NCI-H526 (cell line): Measurements from ENCODE around the gene B3GAT1.
"Not testable (repeated sequence)": the region's sequence is repeated elsewhere in the genome, so short reads cannot be mapped to it uniquely, and the experiment has no call there.

Source experiments
- DNase-seq, 2 experiments: peaks; one replicate each; lab custom pipeline; 2025; lab: John Stamatoyannopoulos, UW

The B3GAT1 gene, protein sequence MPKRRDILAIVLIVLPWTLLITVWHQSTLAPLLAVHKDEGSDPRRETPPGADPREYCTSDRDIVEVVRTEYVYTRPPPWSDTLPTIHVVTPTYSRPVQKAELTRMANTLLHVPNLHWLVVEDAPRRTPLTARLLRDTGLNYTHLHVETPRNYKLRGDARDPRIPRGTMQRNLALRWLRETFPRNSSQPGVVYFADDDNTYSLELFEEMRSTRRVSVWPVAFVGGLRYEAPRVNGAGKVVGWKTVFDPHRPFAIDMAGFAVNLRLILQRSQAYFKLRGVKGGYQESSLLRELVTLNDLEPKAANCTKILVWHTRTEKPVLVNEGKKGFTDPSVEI

DNA sequence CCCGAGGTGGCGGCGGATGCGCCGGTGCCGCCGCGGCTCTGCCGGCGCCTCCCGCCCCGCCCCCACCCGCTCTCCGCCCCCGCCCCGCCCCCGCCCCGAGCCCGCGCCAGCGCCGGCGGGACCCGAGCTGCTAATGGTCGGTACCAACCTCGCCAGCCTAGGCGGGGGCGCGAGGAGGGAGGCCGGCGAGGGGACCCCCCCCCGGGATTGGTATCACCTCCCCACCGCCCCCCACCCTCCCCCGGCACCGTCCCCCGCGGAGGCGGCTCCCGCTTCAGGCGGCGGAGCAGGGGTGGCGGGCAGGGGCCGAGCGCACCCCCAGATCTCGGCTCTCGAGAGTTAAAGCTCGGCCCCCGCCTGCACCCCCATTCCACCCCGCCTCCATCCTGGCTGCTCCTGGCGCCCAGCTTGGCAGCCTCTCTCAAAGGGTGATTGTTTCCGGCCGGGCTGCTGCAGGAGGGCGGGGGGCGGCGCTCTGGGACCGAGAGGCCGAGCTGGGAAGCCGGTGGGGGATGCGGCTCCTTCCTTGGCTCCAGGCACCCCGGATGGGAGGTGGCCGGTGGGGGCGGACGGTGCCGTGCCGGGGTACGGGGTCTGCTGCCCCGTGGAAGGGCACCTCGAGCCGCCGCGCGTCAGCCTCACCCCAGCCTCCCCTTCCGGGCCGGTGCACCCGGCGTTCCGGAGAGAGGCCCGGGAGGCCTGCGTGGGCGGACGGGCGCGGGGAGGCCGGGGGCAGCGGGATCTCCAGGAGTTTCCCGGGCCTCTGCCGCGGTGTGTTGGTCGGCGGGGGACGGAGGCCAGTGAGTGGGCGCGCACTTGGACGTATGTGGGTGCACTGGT, at the start of gene B3GAT1:
TSS of gene B3GAT1 (minus strand) at position 40 of the 840 bp plus-strand sequence. CDS start 24,583 bp downstream, outside the sequence.
- peak; percentile 39 to 91 for DNase-seq

DNA sequence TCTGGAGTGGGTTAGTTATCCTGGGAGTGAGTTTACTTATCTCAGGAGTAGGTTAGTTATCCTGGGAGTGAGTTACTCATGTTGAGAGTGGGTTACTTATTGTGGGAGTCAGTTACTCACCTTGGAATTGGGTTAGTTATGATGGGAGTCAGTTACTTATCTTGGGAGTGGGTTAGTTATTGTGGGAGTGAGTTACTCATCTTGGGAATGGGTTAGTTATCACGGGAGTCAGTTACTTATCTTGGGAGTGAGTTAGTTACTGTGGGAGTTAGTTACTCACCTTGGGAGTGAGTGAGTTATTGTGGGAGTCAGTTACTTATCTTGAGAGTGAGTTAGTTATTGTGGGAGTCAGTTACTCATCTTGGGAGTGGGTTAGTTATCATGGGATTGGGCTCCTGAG, 49.6 kb upstream of the B3GAT1 start:
- no peak for DNase-seq

DNA sequence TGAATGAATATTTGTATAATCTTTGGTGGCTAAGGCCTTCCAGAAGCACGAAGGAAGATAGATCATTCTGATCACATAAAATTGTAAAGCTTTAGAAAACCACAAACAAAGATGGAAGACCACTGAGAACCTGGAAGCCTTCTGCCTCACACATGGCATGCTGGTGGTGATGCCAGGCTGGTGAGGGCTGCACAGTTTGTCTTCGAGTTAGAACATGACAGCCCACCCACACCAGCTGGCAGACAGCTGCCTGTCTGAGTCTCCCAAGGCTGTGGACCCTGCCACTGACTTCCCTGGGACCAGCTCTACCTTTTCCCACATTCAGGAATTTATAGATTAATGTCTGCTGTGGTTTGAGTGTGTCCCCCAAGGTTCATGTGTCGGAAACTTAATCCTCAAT, 48.8 kb upstream of the B3GAT1 start:
- no peak for DNase-seq

DNA sequence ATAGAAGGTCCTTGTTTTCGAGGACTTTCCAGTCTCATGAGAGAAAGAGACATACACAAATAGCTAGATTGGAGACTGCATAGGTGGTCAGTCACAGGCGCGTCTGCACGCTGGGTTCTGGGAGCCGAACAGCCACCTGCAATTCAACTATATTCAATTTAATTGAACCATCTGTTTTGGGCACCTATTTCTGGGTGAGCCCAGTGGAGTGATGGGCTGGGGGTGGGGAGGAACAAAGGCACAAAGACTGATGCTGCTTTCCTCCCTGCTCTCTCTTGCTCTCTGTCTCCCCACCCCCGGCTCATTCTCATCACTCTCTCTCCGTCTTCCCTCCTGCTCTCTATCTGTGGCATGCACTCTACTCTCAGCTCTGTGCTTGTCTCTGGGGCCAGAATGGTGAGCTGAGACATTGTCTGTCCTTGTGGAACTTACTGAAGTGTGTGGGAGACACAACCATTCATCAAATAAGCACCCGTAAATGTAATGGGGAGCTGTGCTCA, 48.1 kb upstream of the B3GAT1 start:
- no peak for DNase-seq

DNA sequence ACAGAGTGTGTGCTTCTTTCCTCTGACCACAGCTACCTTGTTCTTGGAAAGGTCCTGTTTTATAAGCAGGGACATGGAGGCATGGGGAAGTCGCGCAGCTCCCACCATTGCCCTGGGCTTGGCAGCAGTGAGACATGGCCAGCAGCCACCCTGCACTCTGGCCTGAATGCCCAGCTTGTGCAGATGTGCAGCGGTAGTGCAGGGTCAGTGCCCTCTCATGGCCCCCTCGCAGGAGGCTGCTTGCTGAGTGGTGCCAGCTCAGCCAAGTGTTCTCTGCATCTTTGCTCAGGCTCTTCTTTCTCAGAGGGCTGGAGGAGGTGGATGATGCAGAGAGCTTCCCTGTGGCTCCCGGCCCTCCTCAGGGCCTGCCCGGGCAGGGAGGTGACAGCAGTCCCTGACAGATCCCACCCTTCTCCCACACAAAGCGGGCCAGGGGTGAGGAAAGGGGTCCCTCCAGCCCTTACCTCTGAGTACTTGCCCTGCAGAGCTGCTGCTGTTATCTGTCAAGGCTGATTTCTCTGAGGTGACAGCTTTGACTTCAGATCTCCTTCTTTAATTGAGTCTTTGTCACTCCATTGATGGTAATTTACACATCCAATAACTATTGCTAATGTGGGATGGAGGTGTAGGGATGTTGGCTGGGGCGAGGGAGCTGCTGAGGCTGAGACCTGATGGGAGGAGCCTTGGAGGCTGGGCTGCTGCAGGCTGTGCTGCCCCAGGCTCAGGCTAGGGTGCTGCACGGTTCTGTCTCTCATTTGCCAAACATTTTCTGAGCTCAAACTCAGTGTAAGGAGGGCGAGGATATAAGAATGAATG, 47.4 kb upstream of the B3GAT1 start:
- DNase-seq: no peak

DNA sequence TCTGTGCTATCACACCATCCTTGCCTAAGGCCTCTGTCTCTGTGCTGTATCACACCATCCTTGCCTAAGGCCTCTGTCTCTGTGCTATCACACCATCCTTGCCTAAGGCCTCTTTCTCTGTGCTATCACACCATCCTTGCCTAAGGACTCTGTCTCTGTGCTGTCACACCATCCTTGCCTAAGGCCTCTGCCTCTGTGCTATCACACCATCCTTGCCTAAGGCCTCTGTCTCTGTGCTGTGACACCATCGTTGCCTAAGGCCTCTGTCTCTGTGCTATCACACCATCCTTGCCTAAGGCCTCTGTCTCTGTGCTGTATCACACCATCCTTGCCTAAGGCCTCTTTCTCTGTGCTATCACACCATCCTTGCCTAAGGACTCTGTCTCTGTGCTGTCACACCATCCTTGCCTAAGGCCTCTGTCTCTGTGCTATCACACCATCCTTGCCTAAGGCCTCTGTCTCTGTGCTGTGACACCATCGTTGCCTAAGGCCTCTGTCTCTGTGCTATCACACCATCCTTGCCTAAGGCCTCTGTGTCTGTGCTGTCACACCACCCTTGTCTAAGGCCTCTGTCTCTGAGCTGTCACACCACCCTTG, 45.5 kb upstream of the B3GAT1 start:
- DNase-seq: not testable (repeated sequence)

DNA sequence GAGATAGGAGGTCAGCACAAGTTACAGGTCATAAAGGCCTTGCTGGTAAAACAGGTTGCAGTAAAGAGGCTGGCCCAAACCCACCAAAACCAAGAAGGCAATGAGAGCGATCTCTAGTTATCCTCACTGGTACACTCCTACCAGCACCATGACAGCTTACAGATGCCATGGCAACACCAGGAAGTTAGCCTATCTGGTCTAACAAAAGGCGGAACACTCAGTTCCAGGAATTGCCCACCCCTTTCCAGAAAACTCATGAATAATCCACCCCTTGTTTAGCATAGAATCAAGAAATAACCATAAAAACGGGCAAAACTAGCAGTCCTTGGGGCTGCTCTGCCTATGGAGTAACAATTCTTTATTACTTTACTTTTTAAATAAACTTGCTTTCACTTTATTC, 43.5 kb upstream of the B3GAT1 start:
- DNase-seq: no peak

DNA sequence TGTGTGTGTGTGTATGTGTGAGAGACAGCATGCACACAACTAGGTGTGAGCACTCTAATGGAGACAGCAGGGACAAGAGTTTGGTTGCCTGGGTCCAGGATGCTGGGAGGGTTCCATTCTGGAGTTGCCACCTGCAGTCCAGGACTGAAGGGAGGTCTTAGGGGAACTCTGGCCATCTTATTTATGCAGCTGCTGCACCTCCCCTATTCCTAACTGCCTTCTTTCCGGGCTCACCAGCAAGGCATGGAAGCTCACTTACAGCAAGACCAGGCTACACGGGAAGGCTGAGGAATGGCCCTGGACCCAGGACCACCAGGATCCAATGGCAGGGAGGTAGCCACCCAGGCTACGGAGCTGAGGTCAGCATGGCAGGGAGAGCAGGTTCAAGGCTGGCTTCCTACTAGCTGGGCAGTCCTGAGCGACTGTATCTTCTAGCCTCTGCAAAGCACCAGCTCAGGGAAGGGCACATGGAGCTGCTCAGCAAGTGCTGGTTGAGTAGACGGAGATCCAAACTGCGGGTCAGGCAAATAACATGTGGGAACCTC, 42.2 kb upstream of the B3GAT1 start:
- DNase-seq: no peak

- DNase-seq: no peak
Measured at GRCh38 chr11:134453441-134453840, 41.4 kb upstream of the B3GAT1 start.

- DNase-seq: no peak
Measured at GRCh38 chr11:134452838-134453155, 40.8 kb upstream of the B3GAT1 start.

DNA sequence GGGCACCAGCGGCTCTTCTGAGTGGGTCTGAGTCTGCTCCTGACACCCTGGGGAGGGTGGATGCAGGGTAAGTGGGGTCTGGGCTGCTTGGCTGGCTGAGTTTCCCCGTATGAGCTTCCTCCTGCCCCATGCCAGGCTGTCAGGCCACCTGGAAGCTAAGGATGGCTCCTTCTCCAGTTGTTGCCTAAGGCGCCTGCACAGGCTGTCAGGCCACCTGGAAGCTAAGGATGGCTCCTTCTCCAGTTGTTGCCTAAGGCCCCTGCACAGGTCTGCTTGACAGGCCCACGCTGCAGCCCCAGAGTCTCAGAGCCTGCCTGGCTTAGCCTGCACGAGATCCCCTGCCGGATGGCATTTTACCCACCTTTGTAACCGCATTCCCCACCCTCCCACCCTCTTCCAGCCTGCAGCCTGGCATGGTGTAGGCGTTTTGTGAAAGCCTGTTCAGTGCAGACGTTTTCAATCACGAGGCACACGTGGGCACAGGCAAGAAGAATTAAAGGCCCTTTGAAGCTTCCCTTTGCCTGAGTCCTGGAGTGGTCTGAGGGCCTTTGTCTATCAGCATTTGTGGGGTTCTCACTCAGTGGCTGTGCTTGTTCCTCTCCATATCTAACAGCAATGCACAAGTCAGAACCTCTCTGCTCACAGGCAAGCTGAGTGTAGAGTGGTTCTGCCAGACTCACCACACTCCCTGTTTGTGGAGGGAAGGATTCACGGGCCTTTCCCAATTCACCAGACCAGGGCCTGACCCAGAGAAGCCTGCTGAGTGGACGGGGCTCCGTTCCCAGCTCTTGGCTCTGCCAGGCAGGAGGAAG, 40.2 kb upstream of the B3GAT1 start:
- no peak for DNase-seq

- no peak for DNase-seq
Measured at GRCh38 chr11:134450186-134450585, 38.1 kb upstream of the B3GAT1 start.

- peak; percentile 54 to 85 for DNase-seq
Measured at GRCh38 chr11:134449713-134450112, 37.7 kb upstream of the B3GAT1 start.

DNA sequence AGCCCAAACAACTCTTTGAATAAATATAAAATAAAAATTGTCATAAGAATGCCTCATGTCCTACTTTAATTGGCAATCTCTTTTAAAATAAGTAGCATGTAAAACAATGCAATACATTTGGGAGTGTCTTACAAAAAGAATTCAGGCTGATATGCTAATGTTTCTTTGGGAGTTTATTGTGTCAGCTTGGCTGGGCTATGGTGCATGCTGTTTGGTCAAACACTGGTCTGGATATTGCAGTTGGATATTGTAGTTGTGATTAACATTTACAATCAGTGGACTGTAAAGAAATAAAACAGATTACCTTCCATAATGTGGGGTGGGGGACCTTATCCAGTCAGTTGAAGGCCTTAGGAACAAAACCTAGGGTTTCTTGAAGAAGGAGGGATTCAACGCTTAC, 37.0 kb upstream of the B3GAT1 start:
- no peak for DNase-seq

- no peak for DNase-seq
Measured at GRCh38 chr11:134447696-134448095, 35.7 kb upstream of the B3GAT1 start.

- DNase-seq: no peak
Measured at GRCh38 chr11:134445601-134446325, 33.7 kb upstream of the B3GAT1 start.

DNA sequence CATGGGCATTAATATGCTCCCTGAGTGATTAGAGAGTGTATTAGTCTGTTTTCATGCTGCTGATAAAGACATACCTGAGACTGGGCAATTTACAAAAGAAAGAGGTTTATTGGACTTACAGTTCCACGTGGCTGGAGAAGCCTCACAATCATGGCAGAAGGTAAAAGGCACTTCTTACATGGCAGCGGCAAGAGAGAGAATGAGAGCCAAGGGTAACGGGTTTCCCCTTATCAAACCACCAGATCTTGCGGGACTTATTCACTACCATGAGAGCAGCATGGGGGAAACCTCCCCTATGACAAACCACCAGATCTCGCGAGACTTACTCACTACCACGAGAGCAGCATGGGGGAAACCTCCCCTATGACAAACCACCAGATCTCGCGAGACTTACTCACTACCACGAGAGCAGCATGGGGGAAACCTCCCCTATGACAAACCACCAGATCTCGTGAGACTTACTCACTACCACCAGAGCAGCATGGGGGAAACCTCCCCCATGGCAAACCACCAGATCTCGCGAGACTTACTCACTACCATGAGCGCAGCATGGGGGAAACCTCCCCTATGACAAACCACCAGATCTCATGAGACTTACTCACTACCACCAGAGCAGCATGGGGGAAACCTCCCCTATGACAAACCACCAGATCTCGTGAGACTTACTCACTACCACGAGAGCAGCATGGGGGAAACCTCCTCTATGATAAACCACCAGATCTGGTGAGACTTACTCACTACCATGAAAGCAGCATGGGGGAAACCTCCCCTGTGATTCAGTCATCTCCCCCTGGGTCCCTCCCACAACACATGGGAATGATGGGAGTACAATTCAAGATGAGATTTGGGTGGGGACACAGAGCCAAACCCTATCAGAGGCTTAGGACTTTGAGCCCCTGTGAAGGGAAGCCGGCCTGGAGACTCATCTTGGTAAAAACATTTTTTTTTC, 32.4 kb upstream of the B3GAT1 start:
- DNase-seq: not testable (repeated sequence)

- DNase-seq: no peak
Measured at GRCh38 chr11:134443246-134443645, 31.2 kb upstream of the B3GAT1 start.

- no peak for DNase-seq
Measured at GRCh38 chr11:134442246-134442645, 30.2 kb upstream of the B3GAT1 start.
